GDM1 (cell line): Measurements from ENCODE around the gene SCN2A.

Experiments
- DNase-seq: peaks from one replicate; lab custom pipeline; 2025; lab: John Stamatoyannopoulos, UW

Gene SCN2A

GRCh38 chr2:165239230-165239629 lies at the start of gene SCN2A:
SCN2A (plus strand) TSS chr2:165239414; CDS start chr2:165295824, 56,410 bp downstream.
- no peak for DNase-seq

GRCh38 chr2:165191096-165191728 lies 48.0 kb upstream of the SCN2A start:
- no peak for DNase-seq

- DNase-seq = no peak
Measured at GRCh38 chr2:165192729-165193128, 46.5 kb upstream of the SCN2A start.

- no peak for DNase-seq
Measured at GRCh38 chr2:165193178-165193777, 45.9 kb upstream of the SCN2A start.

- DNase-seq = no peak
Measured at GRCh38 chr2:165196411-165196810, 42.8 kb upstream of the SCN2A start.

GRCh38 chr2:165197346-165197745 lies 41.9 kb upstream of the SCN2A start:
- DNase-seq = no peak

- DNase-seq = no peak
Measured at GRCh38 chr2:165198181-165198580, 41.0 kb upstream of the SCN2A start.

- no peak for DNase-seq
Measured at GRCh38 chr2:165202239-165202638, 37.0 kb upstream of the SCN2A start.

GRCh38 chr2:165203689-165204559 lies 35.3 kb upstream of the SCN2A start, which contains the start of gene SCN3A:
SCN3A (minus strand) TSS chr2:165204050; CDS start chr2:165176394, 27,656 bp downstream.
- DNase-seq = peak; percentile 8

GRCh38 chr2:165205865-165206264 lies 33.3 kb upstream of the SCN2A start:
- DNase-seq = no peak

- no peak for DNase-seq
Measured at GRCh38 chr2:165208094-165208493, 31.1 kb upstream of the SCN2A start.

GRCh38 chr2:165214093-165214492 lies 25.1 kb upstream of the SCN2A start:
- no peak for DNase-seq

GRCh38 chr2:165219481-165219880 lies 19.7 kb upstream of the SCN2A start:
- DNase-seq = no peak

GRCh38 chr2:165224941-165225340 lies 14.3 kb upstream of the SCN2A start:
- DNase-seq = no peak

GRCh38 chr2:165227571-165227970 lies 11.6 kb upstream of the SCN2A start:
- DNase-seq = no peak

GRCh38 chr2:165237056-165237455 lies 2.2 kb upstream of the SCN2A start:
- no peak for DNase-seq

GRCh38 chr2:165238295-165238694 lies 919 bp upstream of the SCN2A start:
- no peak for DNase-seq

- DNase-seq = no peak
Measured at GRCh38 chr2:165239856-165240515, 772 bp downstream of the SCN2A start.

GRCh38 chr2:165240916-165241315 lies 1.7 kb downstream of the SCN2A start:
- DNase-seq = no peak

GRCh38 chr2:165245081-165245793 lies 6.0 kb downstream of the SCN2A start:
- DNase-seq = no peak

GRCh38 chr2:165248238-165248637 lies 9.0 kb downstream of the SCN2A start:
- no peak for DNase-seq

GRCh38 chr2:165251366-165251765 lies 12.2 kb downstream of the SCN2A start:
- no peak for DNase-seq
